NCI-H460 (cell line): Measurements from ENCODE around the gene CENPF. TPM values are rescaled to one million over a fixed set of nuclear protein-coding genes. Genes with fewer than 3 reads are reported as not detected.
"Not testable (repeated sequence)": the region's sequence is repeated elsewhere in the genome, so short reads cannot be mapped to it uniquely, and the experiment has no call there.

Experiments used
- DNase-seq: peaks from one replicate; pipeline ENCODE4 v3.0.0-alpha.2; 2016; ENCODE audit warnings: low read depth; ENCODE audit errors: extremely low read depth
- total RNA-seq: library from RNA; depleted of rRNA; stranded (reverse); fragments of >200 nt; shearing (Covaris generic); gene quantifications from 2 replicates; pipeline ENCODE4 v1.2.3, GENCODE V29; 2014

CENPF gene
- total RNA-seq, 1 experiment from 2014 or later: 103 TPM

- DNase-seq: no peak
Observed at GRCh38 chr1:214658175-214658574, 55.2 kb downstream of the CENPF start.

- DNase-seq: peak; percentile 56
Observed at GRCh38 chr1:214658785-214659184, 55.8 kb downstream of the CENPF start.

GRCh38 chr1:214660190-214660589, 57.2 kb downstream of the CENPF start:
- no peak for DNase-seq

- peak; percentile 79 for DNase-seq
Observed at GRCh38 chr1:214660900-214661299, 57.9 kb downstream of the CENPF start.

- no peak for DNase-seq
Observed at GRCh38 chr1:214662223-214662785, 59.3 kb downstream of the CENPF start.

GRCh38 chr1:214664651-214665433, 61.8 kb downstream of the CENPF start:
- DNase-seq: no peak

- DNase-seq: no peak
Observed at GRCh38 chr1:214665606-214666110, 62.7 kb downstream of the CENPF start.

GRCh38 chr1:214666674-214667073, 63.7 kb downstream of the CENPF start:
- DNase-seq: no peak

GRCh38 chr1:214670098-214670497, 67.1 kb downstream of the CENPF start:
- DNase-seq: peak; percentile 17

- not testable (repeated sequence) for DNase-seq
Observed at GRCh38 chr1:214673029-214673428, 70.0 kb downstream of the CENPF start.

GRCh38 chr1:214673576-214673975, 70.6 kb downstream of the CENPF start:
- DNase-seq: no peak

- DNase-seq: not testable (repeated sequence)
Observed at GRCh38 chr1:214675524-214675923, 72.5 kb downstream of the CENPF start.

GRCh38 chr1:214676747-214677146, 73.8 kb downstream of the CENPF start:
- no peak for DNase-seq

- DNase-seq: no peak
Observed at GRCh38 chr1:214677945-214678344, 75.0 kb downstream of the CENPF start.

GRCh38 chr1:214678386-214678785, 75.4 kb downstream of the CENPF start:
- DNase-seq: no peak

- no peak for DNase-seq
Observed at GRCh38 chr1:214683621-214684020, 80.6 kb downstream of the CENPF start.

GRCh38 chr1:214685906-214686305, 82.9 kb downstream of the CENPF start:
- DNase-seq: no peak

GRCh38 chr1:214686497-214686896, 83.5 kb downstream of the CENPF start:
- DNase-seq: no peak

- no peak for DNase-seq
Observed at GRCh38 chr1:214688891-214689290, 85.9 kb downstream of the CENPF start.

- no peak for DNase-seq
Observed at GRCh38 chr1:214694769-214695168, 91.8 kb downstream of the CENPF start.

- DNase-seq: no peak
Observed at GRCh38 chr1:214698559-214698958, 95.6 kb downstream of the CENPF start.

- no peak for DNase-seq
Observed at GRCh38 chr1:214700437-214700836, 97.4 kb downstream of the CENPF start.
